Measurements from ENCODE around the gene RARG. TPM values are rescaled to one million over a fixed set of nuclear protein-coding genes. Genes with fewer than 3 reads are reported as not detected.

RARG gene
- total RNA-seq, 1 experiment from 2014 or later, result 62.0 TPM

GRCh38 chr12:53234271-53234914 is 2.4 kb upstream of the RARG start:
- peaks cover 22% of the 10 kb centered on the region for H3K79me2 ChIP-seq (ENCODE audit: low read length)
- DNase-seq, result no peak
- no peak for ATAC-seq
- ChIA-PET POLR2A (ENCODE audit: unreplicated experiment) (no interaction called here), CTCF (no interaction called here)
- peaks cover 40% of the 10 kb centered on the region for H3K4me1 ChIP-seq (ENCODE audit: insufficient read depth, low read length)
- H3K36me3 ChIP-seq (ENCODE audit: low read depth, low read length), result no peaks in the 10 kb centered on the region
- H3K27me3 ChIP-seq (ENCODE audit: low read length), result no peaks in the 10 kb centered on the region
- no TSS peak for BruUV-seq (replicated peaks)
- no peak overlapping the region for H3K9ac ChIP-seq (ENCODE audit: low read length)
- H3K4me2 ChIP-seq (ENCODE audit: low read length), result no peak overlapping the region
- no peak overlapping the region for H3K27ac ChIP-seq (ENCODE audit: low read length)
- H2AFZ ChIP-seq (ENCODE audit: low read length), result no peak overlapping the region
- peaks cover 3% of the 10 kb centered on the region for H3F3A ChIP-seq (ENCODE audit: low read length, unreplicated experiment)
- TF ChIP-seq EZH2phosphoT487 (IDR thresholded peaks at IDR 0.05; ENCODE audit: borderline replicate concordance, low read length) (no peak), CTCF (conservative IDR thresholded peaks at IDR 0.05; ENCODE audit: low read depth, low read length) (no peak), EZH2 (IDR thresholded peaks at IDR 0.05; ENCODE audit: low read length, unreplicated experiment) (no peak)
- no peaks in the 10 kb centered on the region for H3K9me2 ChIP-seq (replicated peaks; ENCODE audit: low read length)
- no peaks in the 10 kb centered on the region for H4K20me1 ChIP-seq (ENCODE audit: low read length)
- H3K4me3 ChIP-seq (ENCODE audit: low read length), result no peak overlapping the region
- intact Hi-C loops (cut with micrococcal nuclease), result no loop called here
- H3K9me3 ChIP-seq (ENCODE audit: low read length), result no peaks in the 10 kb centered on the region

GRCh38 chr12:53233671-53234121 is 1.7 kb upstream of the RARG start:
- POLR2A ChIA-PET (ENCODE audit: unreplicated experiment), result no interaction called here
- no peak overlapping the region for H3K27ac ChIP-seq (ENCODE audit: low read length)
- peaks cover 29% of the 10 kb centered on the region for H3K79me2 ChIP-seq (ENCODE audit: low read length)
- intact Hi-C loops (cut with micrococcal nuclease), result no loop called here
- H3K9me3 ChIP-seq (ENCODE audit: low read length), result no peaks in the 10 kb centered on the region
- H3K36me3 ChIP-seq (ENCODE audit: low read depth, low read length), result no peaks in the 10 kb centered on the region
- H3F3A ChIP-seq (ENCODE audit: low read length, unreplicated experiment), result peaks cover 3% of the 10 kb centered on the region
- no peaks in the 10 kb centered on the region for H4K20me1 ChIP-seq (ENCODE audit: low read length)
- no peak overlapping the region for H3K9ac ChIP-seq (ENCODE audit: low read length)
- no peak for TF ChIP-seq EZH2phosphoT487 (IDR thresholded peaks at IDR 0.05; ENCODE audit: borderline replicate concordance, low read length)
- no peak for TF ChIP-seq CTCF (conservative IDR thresholded peaks at IDR 0.05; ENCODE audit: low read depth, low read length)
- no peak for TF ChIP-seq EZH2 (IDR thresholded peaks at IDR 0.05; ENCODE audit: low read length, unreplicated experiment)
- H3K4me1 ChIP-seq (ENCODE audit: insufficient read depth, low read length), result peaks cover 46% of the 10 kb centered on the region
- peak overlapping the region; percentile 75 for H3K4me2 ChIP-seq (ENCODE audit: low read length)
- DNase-seq (no peak), ATAC-seq (no peak)
- CTCF ChIA-PET, result no interaction called here
- H2AFZ ChIP-seq (ENCODE audit: low read length), result no peak overlapping the region
- H3K27me3 ChIP-seq (ENCODE audit: low read length), result no peaks in the 10 kb centered on the region
- no TSS peak for BruUV-seq (replicated peaks)
- no peak overlapping the region for H3K4me3 ChIP-seq (ENCODE audit: low read length)
- no peaks in the 10 kb centered on the region for H3K9me2 ChIP-seq (replicated peaks; ENCODE audit: low read length)

- Histone ChIP-seq H4K20me1 (ENCODE audit: low read length) (no peaks in the 10 kb centered on the region), H3K4me1 (ENCODE audit: insufficient read depth, low read length) (peaks cover 46% of the 10 kb centered on the region), H3K36me3 (ENCODE audit: low read depth, low read length) (no peaks in the 10 kb centered on the region), H3K79me2 (ENCODE audit: low read length) (peaks cover 36% of the 10 kb centered on the region), H3K9me2 (replicated peaks; ENCODE audit: low read length) (no peaks in the 10 kb centered on the region), H3K27ac (ENCODE audit: low read length) (peak overlapping the region; percentile 73), H3K4me3 (ENCODE audit: low read length) (peak overlapping the region; percentile 62), H3K4me2 (ENCODE audit: low read length) (peak overlapping the region; percentile 75), H3K27me3 (ENCODE audit: low read length) (no peaks in the 10 kb centered on the region), H3K9me3 (ENCODE audit: low read length) (no peaks in the 10 kb centered on the region), H3F3A (ENCODE audit: low read length, unreplicated experiment) (peaks cover 3% of the 10 kb centered on the region), H3K9ac (ENCODE audit: low read length) (peak overlapping the region; percentile 29), H2AFZ (ENCODE audit: low read length) (peak overlapping the region; percentile 83)
- intact Hi-C loops (cut with micrococcal nuclease), result no loop called here
- DNase-seq (peak; percentile 49), ATAC-seq (peak; percentile 65)
- TF ChIP-seq EZH2 (IDR thresholded peaks at IDR 0.05; ENCODE audit: low read length, unreplicated experiment) (no peak), EZH2phosphoT487 (IDR thresholded peaks at IDR 0.05; ENCODE audit: borderline replicate concordance, low read length) (no peak), CTCF (conservative IDR thresholded peaks at IDR 0.05; ENCODE audit: low read depth, low read length) (no peak)
- ChIA-PET CTCF (no interaction called here), POLR2A (ENCODE audit: unreplicated experiment) (no interaction called here)
- BruUV-seq (replicated peaks), result TSS peak; percentile 66
Measured at GRCh38 chr12:53232646-53233461, 845 bp upstream of the RARG start.

All from PC-3 (cell line).